Astrocyte of the cerebellum (primary cell): ENCODE results near the gene MEIS3.

Source experiments
- DNase-seq: peaks from one replicate; pipeline ENCODE4 v3.0.0-alpha.2; 2011; ENCODE audit warnings: low read depth
- H3K4me3 ChIP-seq: 2 replicates; pipeline ENCODE4 v1.5.1; 2011; ENCODE audit warnings: mild to moderate bottlenecking, low read depth, low read length, moderate library complexity
- CTCF ChIP-seq: IDR thresholded peaks from 2 replicates; pipeline ENCODE4 v1.5.1; 2012; ENCODE audit warnings: low read length, low read depth, moderate library complexity, mild to moderate bottlenecking; ENCODE audit errors: missing control alignments
- in situ Hi-C: cut with HindIII; loops from 2 replicates; pipeline ENCODE4 v1.10.0; 2017; ENCODE audit warnings: low sequenced_read_pairs

MEIS3 gene

DNA sequence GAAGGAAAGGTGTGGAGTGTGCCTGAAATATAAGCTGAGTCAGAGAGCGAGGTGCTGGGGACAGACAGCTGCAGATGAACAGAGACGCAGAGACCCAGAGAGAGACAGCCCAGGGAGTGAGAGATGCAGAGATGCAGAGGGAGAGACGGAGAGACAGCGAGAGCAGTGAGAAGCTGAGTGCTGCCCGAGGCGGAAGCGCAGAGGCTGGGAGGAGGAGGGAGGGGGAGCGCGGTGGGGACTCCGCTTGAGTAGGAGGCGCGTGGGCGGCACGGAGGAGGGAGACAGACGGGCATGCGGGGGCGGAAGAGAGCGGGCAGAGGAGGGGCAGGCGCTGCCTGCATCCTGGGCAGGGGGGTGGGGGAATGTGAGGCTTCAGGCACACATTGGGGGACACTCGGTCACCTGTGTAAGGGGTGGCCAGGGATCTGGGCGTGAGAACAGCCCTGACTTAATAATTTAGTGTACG, 26.6 kb upstream of the MEIS3 start:
- no peak overlapping the region for H3K4me3 ChIP-seq
- in situ Hi-C loops: loop anchor here (10.0 kb wide), 1 partner anchor 229 kb away; no protein-coding TSS in a partner anchor
- no peak for TF ChIP-seq CTCF
- DNase-seq: no peak

- no peak for DNase-seq
- no peak for TF ChIP-seq CTCF
- H3K4me3 ChIP-seq: no peak overlapping the region
- in situ Hi-C loops: loop anchor here (10.0 kb wide), 1 partner anchor 229 kb away; no protein-coding TSS in a partner anchor
Measured at GRCh38 chr19:47445527-47445926, 26.2 kb upstream of the MEIS3 start.

DNA sequence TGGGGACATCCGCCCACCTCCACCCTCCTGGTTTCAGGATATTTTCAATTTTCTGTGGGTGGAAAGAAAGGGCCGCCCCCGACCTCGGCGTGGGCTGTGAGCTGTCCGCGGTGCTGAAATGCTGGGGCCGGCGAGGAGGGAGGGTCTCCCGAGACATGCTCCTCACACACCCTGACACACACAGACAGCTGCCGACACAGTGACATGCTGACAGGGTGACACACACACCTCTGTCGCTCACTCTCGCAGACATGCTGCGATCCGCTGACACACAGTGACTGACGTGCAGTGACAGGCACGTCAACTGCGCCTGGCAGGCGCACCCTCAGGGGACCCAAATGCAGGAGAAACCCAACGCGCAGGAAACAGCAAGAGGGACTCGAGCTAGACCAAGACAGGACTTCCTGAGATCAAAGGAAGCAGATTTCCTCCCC, 25.1 kb upstream of the MEIS3 start:
- in situ Hi-C loops: loop anchor here (10.0 kb wide), 1 partner anchor 230 kb away; no protein-coding TSS in a partner anchor
- no peak overlapping the region for H3K4me3 ChIP-seq
- DNase-seq: no peak
- TF ChIP-seq CTCF: no peak

DNA sequence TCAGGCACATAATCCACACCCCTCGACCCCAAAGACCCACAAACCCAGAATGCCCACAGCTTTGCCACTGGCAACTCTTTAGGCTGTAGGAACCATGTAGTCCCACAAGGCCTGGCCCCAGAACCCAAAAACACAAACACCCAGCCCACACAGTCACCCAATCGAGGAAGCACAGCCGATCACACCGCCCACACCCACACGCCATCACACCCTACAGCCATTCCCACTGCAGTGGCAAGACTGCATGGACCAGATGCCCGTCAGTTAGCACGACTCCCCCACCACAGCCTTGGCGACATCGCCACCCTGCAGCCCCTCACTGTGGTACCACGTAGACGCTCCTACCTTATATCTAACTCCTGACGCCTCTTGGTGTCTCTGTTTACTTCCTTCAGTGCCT, 24.0 kb upstream of the MEIS3 start:
- in situ Hi-C loops: loop anchor here (10.0 kb wide), 1 partner anchor 231 kb away; no protein-coding TSS in a partner anchor
- DNase-seq: no peak
- H3K4me3 ChIP-seq: no peak overlapping the region
- no peak for TF ChIP-seq CTCF

DNA sequence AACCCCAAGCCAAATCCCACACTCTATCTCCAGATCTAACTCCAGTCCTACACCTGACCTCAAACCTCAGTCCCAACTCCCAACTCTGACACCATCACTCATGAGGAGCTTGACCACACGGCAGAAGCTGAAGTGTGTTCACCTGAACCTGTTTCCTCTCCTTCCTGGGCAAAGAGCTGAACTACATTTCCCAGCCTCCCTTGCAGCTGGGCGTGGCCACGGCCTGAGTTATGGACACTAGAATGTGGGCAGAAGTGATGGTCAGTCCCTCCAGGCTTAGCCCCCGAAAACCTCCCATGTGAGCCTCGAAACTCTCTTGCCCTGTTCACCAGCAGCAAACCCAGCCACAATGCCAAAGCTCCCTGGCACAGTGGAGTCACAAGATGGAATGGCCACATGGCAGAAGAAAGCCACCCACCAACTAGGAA, 19.5 kb upstream of the MEIS3 start:
- DNase-seq: no peak
- TF ChIP-seq CTCF: no peak
- in situ Hi-C loops: no loop called here
- no peak overlapping the region for H3K4me3 ChIP-seq

- TF ChIP-seq CTCF: no peak
- DNase-seq: no peak
- no peak overlapping the region for H3K4me3 ChIP-seq
- in situ Hi-C loops: no loop called here
Measured at GRCh38 chr19:47437500-47437899, 18.2 kb upstream of the MEIS3 start.
